ENCODE data around the gene ADAMTS9. TPM values are rescaled to one million over a fixed set of nuclear protein-coding genes. Genes with fewer than 3 reads are reported as not detected.
A peak's percentile ranks its signal among the peaks of the same experiment; 100 is the strongest.

ADAMTS9 gene
- total and polyA plus RNA-seq, 9 of the 15 experiments (the other 6 are each of a cell fraction or from before 2014, with no cell fraction given): 0.05 to 0.32 (median 0.13) TPM; not detected in 2

DNA sequence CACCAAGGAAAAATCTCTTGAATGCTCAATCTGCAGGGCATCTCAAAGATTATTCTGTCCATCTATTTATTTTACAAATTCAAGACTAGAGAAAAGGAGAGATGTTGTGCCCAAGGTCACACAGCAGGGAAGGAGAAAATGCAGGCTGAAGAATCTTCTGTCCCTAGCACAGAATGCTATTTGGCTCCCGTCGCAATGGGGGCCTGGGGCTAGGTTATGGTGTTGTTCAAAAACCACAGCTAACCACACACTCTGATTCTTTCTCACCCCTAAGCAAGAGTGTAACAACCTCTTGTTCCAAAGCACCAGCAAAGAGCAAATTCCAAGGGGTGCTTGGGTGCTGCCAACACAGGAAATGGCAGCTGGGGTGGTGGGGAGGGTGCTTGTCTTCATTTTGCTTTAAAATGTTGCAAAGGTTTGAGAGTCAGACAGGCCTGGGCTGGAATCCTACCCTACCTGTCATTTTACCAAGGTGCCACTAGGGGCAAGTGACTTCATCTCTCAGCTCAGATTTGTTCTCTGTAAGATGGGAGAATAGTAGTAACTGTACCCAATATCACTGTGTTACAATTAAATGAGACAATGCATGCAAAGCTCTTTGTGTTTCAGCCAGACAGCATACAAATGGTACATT, 112.5 kb downstream of the ADAMTS9 start:
- peak; percentile 67 for ATAC-seq
- H3K9ac ChIP-seq (ENCODE audit: insufficient read depth in 1 of 2, low read depth in 2 of 2, low read length in 2 of 2): no peak overlapping the region
- H3K36me3 ChIP-seq (ENCODE audit: control insufficient read depth, insufficient read depth, low read length): no peaks in the 10 kb centered on the region
- BruUV-seq (replicated peaks): no TSS peak
- no peaks in the 10 kb centered on the region for H3K79me2 ChIP-seq (ENCODE audit: control insufficient read depth, insufficient read depth, low read length)
- no peak overlapping the region for H2AFZ ChIP-seq (ENCODE audit: low read depth, low read length)
- no peaks in the 10 kb centered on the region for H4K20me1 ChIP-seq (replicated peaks; ENCODE audit: control insufficient read depth, insufficient read depth, low read length)
- DNase-seq (ENCODE audit: extremely low read depth in 1 of 4, low spot score in 3 of 4): peak; percentile 3 to 14 (median 10)
- no peaks in the 10 kb centered on the region for H3K9me1 ChIP-seq (ENCODE audit: control insufficient read depth, insufficient read depth, low read length)
- ChIA-PET POLR2A (interaction anchor here (0.6 kb wide), 1 partner anchor 12 kb away, joined by 4 read pairs; no protein-coding TSS in a partner anchor), CTCF (ENCODE audit: low intra/inter-chr PET ratio) (no interaction called here)
- 0% methylated on average over 2 of the region's 2 CpGs for whole genome bisulfite sequencing (ENCODE audit: insufficient coverage, low coverage, missing lambda C conversion rate)
- no peaks in the 10 kb centered on the region for H3K9me3 ChIP-seq (replicated peaks; ENCODE audit: control insufficient read depth, insufficient read depth, low read depth, low read length)
- H3K27me3 ChIP-seq (ENCODE audit: control insufficient read depth in 2 of 2, insufficient read depth in 2 of 2, low read length in 2 of 2): no peaks in the 10 kb centered on the region
- no peak for FAIRE-seq
- H3K27ac ChIP-seq (ENCODE audit: extremely low read depth, low read depth, low read length): no peak overlapping the region
- intact Hi-C loops (cut with micrococcal nuclease) (no loop called here), in situ Hi-C loops (cut with MboI) (no loop called here)
- TF ChIP-seq, protein P1, sequence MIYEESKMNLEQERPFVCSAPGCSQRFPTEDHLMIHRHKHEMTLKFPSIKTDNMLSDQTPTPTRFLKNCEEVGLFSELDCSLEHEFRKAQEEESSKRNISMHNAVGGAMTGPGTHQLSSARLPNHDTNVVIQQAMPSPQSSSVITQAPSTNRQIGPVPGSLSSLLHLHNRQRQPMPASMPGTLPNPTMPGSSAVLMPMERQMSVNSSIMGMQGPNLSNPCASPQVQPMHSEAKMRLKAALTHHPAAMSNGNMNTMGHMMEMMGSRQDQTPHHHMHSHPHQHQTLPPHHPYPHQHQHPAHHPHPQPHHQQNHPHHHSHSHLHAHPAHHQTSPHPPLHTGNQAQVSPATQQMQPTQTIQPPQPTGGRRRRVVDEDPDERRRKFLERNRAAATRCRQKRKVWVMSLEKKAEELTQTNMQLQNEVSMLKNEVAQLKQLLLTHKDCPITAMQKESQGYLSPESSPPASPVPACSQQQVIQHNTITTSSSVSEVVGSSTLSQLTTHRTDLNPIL (CRISPR knock-in tag; IDR thresholded peaks at IDR 0.05): no peak
- TF ChIP-seq, protein P2, sequence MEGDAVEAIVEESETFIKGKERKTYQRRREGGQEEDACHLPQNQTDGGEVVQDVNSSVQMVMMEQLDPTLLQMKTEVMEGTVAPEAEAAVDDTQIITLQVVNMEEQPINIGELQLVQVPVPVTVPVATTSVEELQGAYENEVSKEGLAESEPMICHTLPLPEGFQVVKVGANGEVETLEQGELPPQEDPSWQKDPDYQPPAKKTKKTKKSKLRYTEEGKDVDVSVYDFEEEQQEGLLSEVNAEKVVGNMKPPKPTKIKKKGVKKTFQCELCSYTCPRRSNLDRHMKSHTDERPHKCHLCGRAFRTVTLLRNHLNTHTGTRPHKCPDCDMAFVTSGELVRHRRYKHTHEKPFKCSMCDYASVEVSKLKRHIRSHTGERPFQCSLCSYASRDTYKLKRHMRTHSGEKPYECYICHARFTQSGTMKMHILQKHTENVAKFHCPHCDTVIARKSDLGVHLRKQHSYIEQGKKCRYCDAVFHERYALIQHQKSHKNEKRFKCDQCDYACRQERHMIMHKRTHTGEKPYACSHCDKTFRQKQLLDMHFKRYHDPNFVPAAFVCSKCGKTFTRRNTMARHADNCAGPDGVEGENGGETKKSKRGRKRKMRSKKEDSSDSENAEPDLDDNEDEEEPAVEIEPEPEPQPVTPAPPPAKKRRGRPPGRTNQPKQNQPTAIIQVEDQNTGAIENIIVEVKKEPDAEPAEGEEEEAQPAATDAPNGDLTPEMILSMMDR (IDR thresholded peaks at IDR 0.05 in 2 of 3, conservative IDR thresholded peaks at IDR 0.05 in 1 of 3; ENCODE audit: insufficient read depth in 2 of 3, low read depth in 1 of 3, low read length in 3 of 3): peak in 2 of 3 experiments; percentile 36 to 43; a peak in 4 of 6 replicates
- TF ChIP-seq POLR2H (tag; IDR thresholded peaks at IDR 0.05; ENCODE audit: low read depth): no peak
- TF ChIP-seq, protein P3, sequence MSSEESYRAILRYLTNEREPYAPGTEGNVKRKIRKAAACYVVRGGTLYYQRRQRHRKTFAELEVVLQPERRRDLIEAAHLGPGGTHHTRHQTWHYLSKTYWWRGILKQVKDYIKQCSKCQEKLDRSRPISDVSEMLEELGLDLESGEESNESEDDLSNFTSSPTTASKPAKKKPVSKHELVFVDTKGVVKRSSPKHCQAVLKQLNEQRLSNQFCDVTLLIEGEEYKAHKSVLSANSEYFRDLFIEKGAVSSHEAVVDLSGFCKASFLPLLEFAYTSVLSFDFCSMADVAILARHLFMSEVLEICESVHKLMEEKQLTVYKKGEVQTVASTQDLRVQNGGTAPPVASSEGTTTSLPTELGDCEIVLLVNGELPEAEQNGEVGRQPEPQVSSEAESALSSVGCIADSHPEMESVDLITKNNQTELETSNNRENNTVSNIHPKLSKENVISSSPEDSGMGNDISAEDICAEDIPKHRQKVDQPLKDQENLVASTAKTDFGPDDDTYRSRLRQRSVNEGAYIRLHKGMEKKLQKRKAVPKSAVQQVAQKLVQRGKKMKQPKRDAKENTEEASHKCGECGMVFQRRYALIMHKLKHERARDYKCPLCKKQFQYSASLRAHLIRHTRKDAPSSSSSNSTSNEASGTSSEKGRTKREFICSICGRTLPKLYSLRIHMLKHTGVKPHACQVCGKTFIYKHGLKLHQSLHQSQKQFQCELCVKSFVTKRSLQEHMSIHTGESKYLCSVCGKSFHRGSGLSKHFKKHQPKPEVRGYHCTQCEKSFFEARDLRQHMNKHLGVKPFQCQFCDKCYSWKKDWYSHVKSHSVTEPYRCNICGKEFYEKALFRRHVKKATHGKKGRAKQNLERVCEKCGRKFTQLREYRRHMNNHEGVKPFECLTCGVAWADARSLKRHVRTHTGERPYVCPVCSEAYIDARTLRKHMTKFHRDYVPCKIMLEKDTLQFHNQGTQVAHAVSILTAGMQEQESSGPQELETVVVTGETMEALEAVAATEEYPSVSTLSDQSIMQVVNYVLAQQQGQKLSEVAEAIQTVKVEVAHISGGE (CRISPR knock-in tag; IDR thresholded peaks at IDR 0.05): peak in 1 of 3 experiments; percentile 74; a peak in 2 of 6 replicates
- H3K4me3 ChIP-seq: no peak overlapping the region
- no peaks in the 10 kb centered on the region for H3K4me1 ChIP-seq (replicated peaks in 1 of 2; ENCODE audit: control insufficient read depth in 2 of 2, insufficient read depth in 2 of 2, low read length in 2 of 2)
- H3K4me2 ChIP-seq (ENCODE audit: insufficient read depth, low read length): no peak overlapping the region

All from K562 (cell line).